Transverse colon (tissue), 4 donors: Measurements from ENCODE around the gene LSM7. TPM values are rescaled to one million over a fixed set of nuclear protein-coding genes. Genes with fewer than 3 reads are reported as not detected.

Experiments used
- DNase-seq: peaks from one replicate; pipeline ENCODE4 v3.0.0-alpha.2; 2019
- H3K27ac ChIP-seq, 4 donors: fragments of 200-600 bp; sonication (generic); 2 replicates each; pipeline ENCODE4 v1.5.1; 2016 to 2018; ENCODE audit warnings: inconsistent platforms in 4 of 4
- H3K27me3 ChIP-seq: fragments of 200-600 bp; sonication (generic); 2 replicates; pipeline ENCODE4 v1.5.1; 2017; ENCODE audit warnings: inconsistent platforms
- H3K36me3 ChIP-seq, 4 donors: fragments of 200-600 bp; sonication (generic); 2 replicates each; pipeline ENCODE4 v1.5.1; 2017 to 2019; ENCODE audit warnings: inconsistent platforms in 4 of 4
- H3K4me1 ChIP-seq, 4 donors: fragments of 200-600 bp; sonication (generic); 2 replicates each; pipeline ENCODE4 v1.5.1; 2017 to 2020; ENCODE audit warnings: inconsistent platforms in 4 of 4
- H3K4me3 ChIP-seq, 4 donors: fragments of 200-600 bp; sonication (generic); 1 replicate in 1 of 4; 2 replicates in 3 of 4; pipeline versions ENCODE4 v1.5.1 to v1.6.1; 2017 to 2019; ENCODE audit warnings: inconsistent platforms in 4 of 4
- H3K9me3 ChIP-seq, 2 donors: fragments of 200-600 bp; sonication (generic); 2 replicates each; pipeline ENCODE4 v1.5.1; 2017 to 2019; ENCODE audit warnings: inconsistent platforms in 2 of 2
- CTCF ChIP-seq, 5 experiments: fragments of 200-600 bp in 3 of 5; fragments of 450-650 bp in 2 of 5; sonication (generic) in 3 of 5; IDR thresholded peaks; 1 replicate in 2 of 5; 2 replicates in 3 of 5; pipeline ENCODE4 v1.5.1; 2016 to 2017; ENCODE audit warnings: antibody characterized with exemption in 5 of 5, inconsistent platforms in 3 of 5, mild to moderate bottlenecking in 2 of 5, moderate library complexity in 1 of 5
- EP300 ChIP-seq: sonication (generic); formaldehyde crosslinking; IDR thresholded peaks from one replicate; pipeline ENCODE4 v1.6.1; 2017; ENCODE audit warnings: antibody characterized with exemption, low read depth
- POLR2A ChIP-seq: fragments of 450-650 bp; IDR thresholded peaks from one replicate; pipeline ENCODE4 v1.6.1; 2016; ENCODE audit warnings: antibody characterized with exemption, mild to moderate bottlenecking, moderate library complexity
- POLR2AphosphoS5 ChIP-seq, 3 donors: sonication (generic); formaldehyde crosslinking; IDR thresholded peaks; one replicate each; pipeline ENCODE4 v1.6.1; 2016; ENCODE audit warnings: antibody characterized with exemption in 3 of 3
- WGBS, 2 donors: methylation state at CpG; one replicate each; pipeline ENCODE4 v1.1.5; 2018; ENCODE audit warnings: low coverage in 1 of 2; 5-methylcytosine and 5-hydroxymethylcytosine counted together
- in situ Hi-C, 4 donors: fragments of 200-750 bp; cut with MboI; loops; one replicate each; pipeline versions ENCODE4 v1.15.0 to v1.15.1; 2017; ENCODE audit warnings: low sequenced_read_pairs in 3 of 4, low pct_ligation_motif_present in 1 of 4, low pct_unique_long_range_greater_than_20kb in 1 of 4
- intact Hi-C: fragments of 100-400 bp; cut with DNase I; formaldehyde crosslinking; loops from one replicate; pipeline ENCODE4 v1.15.1; 2023; ENCODE audit warnings: low total_unique reads
- total RNA-seq, 4 donors: library from RNA; depleted of rRNA; stranded (reverse); fragments of >200 nt; gene quantifications; one replicate each; pipeline ENCODE4 v1.1.0, GENCODE V29; 2016

The LSM7 gene
- total RNA-seq, 4 donors from 2014 or later = 62.9 to 151 (median 132) TPM

- 37% methylated on average over 24 of the region's 28 CpGs; no CpG with 5 or more reads in 1 of the 2 donors for WGBS, 2 donors
- intact Hi-C loops (loop anchor here (10.0 kb wide), 1 partner anchor 1896 kb away; the partner anchor contains the start of genes ANKRD24 and SIRT6), in situ Hi-C loops (loop anchor here in 2 of 4 donors (25.0 kb wide), 1 partner anchor 98 kb away; no protein-coding TSS in a partner anchor)
- peak overlapping the region; percentile 18 to 65 (median 55) for H3K27ac ChIP-seq
- peaks cover 3 to 28% (median 21%) of the 10 kb centered on the region in 4 donors for H3K4me1 ChIP-seq
- H3K4me3 ChIP-seq = peak overlapping the region in 1 of 4 donors; percentile 46
- peaks cover 71% of the 10 kb centered on the region for H3K27me3 ChIP-seq
- H3K36me3 ChIP-seq = no peaks in the 10 kb centered on the region
- no peaks in the 10 kb centered on the region for H3K9me3 ChIP-seq
- no peak for DNase-seq
- TF ChIP-seq POLR2A (no peak), POLR2AphosphoS5 (IDR thresholded peaks at IDR 0.05) (no peak), CTCF (IDR thresholded peaks at IDR 0.05) (no peak), EP300 (no peak)
Observed at GRCh38 chr19:2288818-2289713, 39.3 kb downstream of the LSM7 start.

GRCh38 chr19:2288338-2288817, 40.0 kb downstream of the LSM7 start:
- 74% methylated on average over 14 of the region's 17 CpGs; no CpG with 5 or more reads in 1 of the 2 donors for WGBS, 2 donors
- H3K36me3 ChIP-seq = no peaks in the 10 kb centered on the region
- peaks cover 3 to 28% (median 20%) of the 10 kb centered on the region in 4 donors for H3K4me1 ChIP-seq
- no peak overlapping the region for H3K4me3 ChIP-seq
- DNase-seq = no peak
- H3K9me3 ChIP-seq = no peaks in the 10 kb centered on the region
- in situ Hi-C loops = loop anchor here in 2 of 4 donors (25.0 kb wide), 1 partner anchor 99 kb away; no protein-coding TSS in a partner anchor
- no peak for TF ChIP-seq EP300
- TF ChIP-seq CTCF (IDR thresholded peaks at IDR 0.05) = no peak
- no peak for TF ChIP-seq POLR2A
- TF ChIP-seq POLR2AphosphoS5 (IDR thresholded peaks at IDR 0.05) = no peak
- intact Hi-C loops = loop anchor here (10.0 kb wide), 1 partner anchor 1896 kb away; the partner anchor contains the start of genes ANKRD24 and SIRT6
- peaks cover 71% of the 10 kb centered on the region for H3K27me3 ChIP-seq
- H3K27ac ChIP-seq = no peak overlapping the region

GRCh38 chr19:2287585-2288337, 40.6 kb downstream of the LSM7 start:
- Histone ChIP-seq H3K4me3 (no peak overlapping the region), H3K36me3 (no peaks in the 10 kb centered on the region), H3K27me3 (peaks cover 71% of the 10 kb centered on the region), H3K27ac (no peak overlapping the region), H3K9me3 (no peaks in the 10 kb centered on the region), H3K4me1 (peaks cover 3 to 28% (median 20%) of the 10 kb centered on the region in 4 donors)
- intact Hi-C loops = loop anchor here (10.0 kb wide), 1 partner anchor 1897 kb away; the partner anchor contains the start of genes ANKRD24 and SIRT6
- TF ChIP-seq CTCF (IDR thresholded peaks at IDR 0.05) (no peak), POLR2A (no peak), EP300 (no peak), POLR2AphosphoS5 (IDR thresholded peaks at IDR 0.05) (no peak)
- no peak for DNase-seq
- in situ Hi-C loops = loop anchor here in 2 of 4 donors (25.0 kb wide), 1 partner anchor 100 kb away; no protein-coding TSS in a partner anchor
- WGBS, 2 donors = 65% methylated on average over 13 of the region's 13 CpGs; no CpG with 5 or more reads in 1 of the 2 donors
